Measurements from ENCODE around the gene BHLHE40. TPM values are rescaled to one million over a fixed set of nuclear protein-coding genes. Genes with fewer than 3 reads are reported as not detected.
A peak's percentile ranks its signal among the peaks of the same experiment; 100 is the strongest.

BHLHE40 gene
- polyA plus RNA-seq, 1 of the 3 experiments (the other 2 are of a cell fraction), result 62.2 TPM

- Histone ChIP-seq H3K79me2 (ENCODE audit: insufficient read depth) (peaks cover 17% of the 10 kb centered on the region), H3K9me3 (no peaks in the 10 kb centered on the region), H3K9ac (no peak overlapping the region), H3K27me3 (ENCODE audit: insufficient read depth) (no peaks in the 10 kb centered on the region), H3K4me3 (ENCODE audit: low read depth in 2 of 2, low read length in 1 of 2) (no peak overlapping the region; a peak in 1 of 4 replicates), H3K36me3 (replicated peaks in 1 of 2; ENCODE audit: control insufficient read depth in 1 of 2, insufficient read depth in 2 of 2, low read length in 1 of 2) (no peaks in the 10 kb centered on the region), H3F3A (replicated peaks; ENCODE audit: insufficient read depth) (peaks cover 22% of the 10 kb centered on the region), H3K4me1 (ENCODE audit: control insufficient read depth in 1 of 2, insufficient read depth in 2 of 2, low read depth in 1 of 2, low read length in 1 of 2) (peaks cover 6 to 12% of the 10 kb centered on the region in 2 experiments; a peak in 2 of 4 replicates), H2AFZ (ENCODE audit: low read depth) (no peak overlapping the region), H3K4me2 (no peak overlapping the region), H3K27ac (ENCODE audit: low read depth in 2 of 2, low read length in 1 of 2) (no peak overlapping the region), H4K20me1 (ENCODE audit: insufficient read depth) (no peaks in the 10 kb centered on the region), H3K9me2 (no peaks in the 10 kb centered on the region)
- ChIA-PET CTCF (interaction anchor here (0.6 to 16.3 kb wide), 29 partner anchors 9 to 625 kb away, joined by 3 to 277 read pairs (median 4); no protein-coding TSS in a partner anchor), POLR2A (no interaction called here)
- DNase-seq, result peak; percentile 56
- 74% methylated on average over 3 of the region's 4 CpGs for WGBS (ENCODE audit: low lambda C conversion rate)
- no peak for TF ChIP-seq POLR2AphosphoS5 (IDR thresholded peaks at IDR 0.05; ENCODE audit: low read depth, low read length)
- TF ChIP-seq RXRA (IDR thresholded peaks at IDR 0.05; ENCODE audit: borderline replicate concordance, low read depth), result no peak
- TF ChIP-seq CTCF (IDR thresholded peaks at IDR 0.05), result peak; percentile 62
- no peak for TF ChIP-seq TEAD4 (IDR thresholded peaks at IDR 0.05; ENCODE audit: borderline replicate concordance, insufficient read depth)
- TF ChIP-seq GABPA (IDR thresholded peaks at IDR 0.05; ENCODE audit: low read depth), result 0 out of 2 replicates have a peak, but pooled peaks have one; percentile 11
- TF ChIP-seq TCF12 (IDR thresholded peaks at IDR 0.05), result no peak
- TF ChIP-seq EZH2phosphoT487 (IDR thresholded peaks at IDR 0.05; ENCODE audit: borderline replicate concordance, low read depth), result no peak
- TF ChIP-seq RAD21 (IDR thresholded peaks at IDR 0.05; ENCODE audit: low read length), result peak; percentile 76
- no peak for TF ChIP-seq RCOR1 (IDR thresholded peaks at IDR 0.05; ENCODE audit: low read length)
- TF ChIP-seq RFX5 (IDR thresholded peaks at IDR 0.05; ENCODE audit: low read length), result no peak
- TF ChIP-seq CHD2 (IDR thresholded peaks at IDR 0.05; ENCODE audit: low read length, partially characterized antibody), result no peak
- TF ChIP-seq, protein P1, sequence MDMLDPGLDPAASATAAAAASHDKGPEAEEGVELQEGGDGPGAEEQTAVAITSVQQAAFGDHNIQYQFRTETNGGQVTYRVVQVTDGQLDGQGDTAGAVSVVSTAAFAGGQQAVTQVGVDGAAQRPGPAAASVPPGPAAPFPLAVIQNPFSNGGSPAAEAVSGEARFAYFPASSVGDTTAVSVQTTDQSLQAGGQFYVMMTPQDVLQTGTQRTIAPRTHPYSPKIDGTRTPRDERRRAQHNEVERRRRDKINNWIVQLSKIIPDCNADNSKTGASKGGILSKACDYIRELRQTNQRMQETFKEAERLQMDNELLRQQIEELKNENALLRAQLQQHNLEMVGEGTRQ (IDR thresholded peaks at IDR 0.05; ENCODE audit: borderline replicate concordance, low read depth, low read length), result no peak
- no peak for TF ChIP-seq SIN3A (IDR thresholded peaks at IDR 0.05; ENCODE audit: borderline replicate concordance, low read depth, low read length)
- no peak for TF ChIP-seq FOXM1 (IDR thresholded peaks at IDR 0.05; ENCODE audit: low read depth)
- TF ChIP-seq NFIC (IDR thresholded peaks at IDR 0.05; ENCODE audit: borderline replicate concordance), result no peak
- TF ChIP-seq ELF1 (IDR thresholded peaks at IDR 0.05), result no peak
- no peak for TF ChIP-seq YY1 (IDR thresholded peaks at IDR 0.05; ENCODE audit: low read depth)
- TF ChIP-seq, protein P2, sequence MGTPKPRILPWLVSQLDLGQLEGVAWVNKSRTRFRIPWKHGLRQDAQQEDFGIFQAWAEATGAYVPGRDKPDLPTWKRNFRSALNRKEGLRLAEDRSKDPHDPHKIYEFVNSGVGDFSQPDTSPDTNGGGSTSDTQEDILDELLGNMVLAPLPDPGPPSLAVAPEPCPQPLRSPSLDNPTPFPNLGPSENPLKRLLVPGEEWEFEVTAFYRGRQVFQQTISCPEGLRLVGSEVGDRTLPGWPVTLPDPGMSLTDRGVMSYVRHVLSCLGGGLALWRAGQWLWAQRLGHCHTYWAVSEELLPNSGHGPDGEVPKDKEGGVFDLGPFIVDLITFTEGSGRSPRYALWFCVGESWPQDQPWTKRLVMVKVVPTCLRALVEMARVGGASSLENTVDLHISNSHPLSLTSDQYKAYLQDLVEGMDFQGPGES (IDR thresholded peaks at IDR 0.05; ENCODE audit: low read depth, low read length), result no peak
- TF ChIP-seq MXI1 (IDR thresholded peaks at IDR 0.05; ENCODE audit: low read depth, low read length), result no peak
- TF ChIP-seq NRF1 (IDR thresholded peaks at IDR 0.05; ENCODE audit: low read depth, low read length), result no peak
- TF ChIP-seq MAX (IDR thresholded peaks at IDR 0.05; ENCODE audit: low read depth), result no peak
- no peak for TF ChIP-seq EP300 (IDR thresholded peaks at IDR 0.05; ENCODE audit: borderline replicate concordance in 1 of 2, low read depth in 1 of 2, low read length in 1 of 2)
- peak; percentile 82 for TF ChIP-seq SMC3 (IDR thresholded peaks at IDR 0.05; ENCODE audit: low read depth, low read length)
- no peak for TF ChIP-seq ZBTB33 (IDR thresholded peaks at IDR 0.05; ENCODE audit: borderline replicate concordance, low read depth)
- no peak for TF ChIP-seq JUND (IDR thresholded peaks at IDR 0.05)
- TF ChIP-seq TAF1 (IDR thresholded peaks at IDR 0.05; ENCODE audit: borderline replicate concordance, low read depth, low read length), result no peak
- TF ChIP-seq PBX3 (IDR thresholded peaks at IDR 0.05), result no peak
- TF ChIP-seq MEF2A (IDR thresholded peaks at IDR 0.05; ENCODE audit: borderline replicate concordance, low read depth), result no peak
- TF ChIP-seq, protein P3, sequence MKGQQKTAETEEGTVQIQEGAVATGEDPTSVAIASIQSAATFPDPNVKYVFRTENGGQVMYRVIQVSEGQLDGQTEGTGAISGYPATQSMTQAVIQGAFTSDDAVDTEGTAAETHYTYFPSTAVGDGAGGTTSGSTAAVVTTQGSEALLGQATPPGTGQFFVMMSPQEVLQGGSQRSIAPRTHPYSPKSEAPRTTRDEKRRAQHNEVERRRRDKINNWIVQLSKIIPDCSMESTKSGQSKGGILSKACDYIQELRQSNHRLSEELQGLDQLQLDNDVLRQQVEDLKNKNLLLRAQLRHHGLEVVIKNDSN (IDR thresholded peaks at IDR 0.05; ENCODE audit: borderline replicate concordance, low read depth), result no peak
These were observed 3.1 kb upstream of the BHLHE40 start for GRCh38 chr3:4976109-4976508.
